ENCODE results near the gene CATSPER1.

CATSPER1 gene

DNA sequence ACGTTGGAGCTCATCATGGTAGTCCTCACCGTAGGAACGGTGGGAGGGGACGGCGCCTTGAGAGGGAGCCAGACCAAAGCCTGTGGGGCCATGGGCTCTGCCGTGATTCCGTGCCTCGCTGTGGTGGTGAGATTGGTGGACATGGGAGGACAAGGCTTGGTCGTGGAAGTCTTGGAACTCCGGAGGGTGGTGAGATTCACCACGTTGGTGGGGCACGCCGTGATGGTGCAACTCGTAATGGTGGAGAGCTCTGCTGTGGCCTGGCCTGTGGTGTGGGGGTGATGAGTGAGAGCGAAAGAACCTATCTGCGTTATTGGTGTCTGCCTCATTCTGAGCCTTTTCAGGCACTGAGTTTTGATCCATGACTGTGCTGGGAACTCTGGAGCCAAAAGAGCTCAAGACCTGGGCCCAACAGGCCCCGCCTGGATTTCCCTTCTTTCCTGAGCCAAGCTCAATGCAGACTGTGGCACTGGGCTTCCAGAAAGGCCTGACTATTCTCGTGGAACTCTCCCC, at the start of gene CATSPER1:
CATSPER1 (minus strand) TSS at position 463 of the 513 bp plus-strand sequence; CDS start at position 363, 100 bp downstream.
- DNase-seq: no peak

- DNase-seq: no peak
Observed at GRCh38 chr11:66075273-66075672, 49.0 kb upstream of the CATSPER1 start.

- no peak for DNase-seq
Observed at GRCh38 chr11:66073669-66074068, 47.4 kb upstream of the CATSPER1 start.

- DNase-seq: no peak
Observed at GRCh38 chr11:66072518-66072917, 46.2 kb upstream of the CATSPER1 start.

DNA sequence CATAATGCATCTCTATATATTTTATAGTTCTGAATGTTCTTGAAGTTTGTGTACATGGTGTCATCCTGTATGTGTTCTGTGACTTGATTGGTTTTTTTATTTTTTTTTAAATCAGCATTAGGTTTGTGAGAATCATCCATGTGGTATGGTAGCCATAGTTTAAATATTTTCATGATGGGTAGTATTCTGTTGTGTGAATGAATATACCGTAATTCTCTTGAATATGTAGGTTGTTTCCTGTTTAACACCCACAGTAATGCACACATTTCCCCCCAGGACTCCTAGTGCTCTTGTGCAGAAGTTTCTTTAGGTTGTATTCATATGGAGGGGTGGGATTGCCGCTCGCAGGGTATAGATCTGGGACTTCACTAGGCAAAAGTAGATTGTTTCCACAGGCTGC, 45.8 kb upstream of the CATSPER1 start:
- DNase-seq: no peak

DNA sequence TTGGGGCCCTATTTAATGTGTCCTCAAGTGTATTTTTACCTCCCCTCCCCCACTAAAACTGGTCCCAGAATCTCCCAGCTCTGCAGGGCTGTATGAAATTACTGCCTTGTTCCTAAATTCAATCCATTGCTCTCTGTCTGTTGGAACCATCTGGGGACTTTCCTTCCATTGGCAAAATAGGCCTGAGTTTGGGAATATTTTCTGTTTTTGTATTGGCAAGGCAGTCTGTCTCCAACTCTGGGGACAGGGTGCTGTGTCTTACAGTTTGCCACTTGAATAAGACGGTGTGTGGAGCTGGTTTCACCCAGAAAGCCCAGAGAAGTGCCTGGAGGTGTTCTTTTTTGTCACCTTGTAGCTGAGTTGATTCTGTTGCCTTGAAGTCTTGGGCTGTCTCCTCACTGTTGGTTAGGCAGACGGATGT, 45.1 kb upstream of the CATSPER1 start:
- DNase-seq: no peak

GRCh38 chr11:66070604-66071380, 44.5 kb upstream of the CATSPER1 start:
- DNase-seq: peak; percentile 10

GRCh38 chr11:66069715-66070603, 43.7 kb upstream of the CATSPER1 start, which contains the start of gene PACS1:
TSS of gene PACS1 (plus strand) at chr11:66070272. CDS start at chr11:66070487, 215 bp downstream.
- peak; percentile 72 for DNase-seq

GRCh38 chr11:66068923-66069714, 42.8 kb upstream of the CATSPER1 start:
- DNase-seq: peak; percentile 50

- DNase-seq: peak; percentile 41
Observed at GRCh38 chr11:66068154-66068821, 42.0 kb upstream of the CATSPER1 start.

DNA sequence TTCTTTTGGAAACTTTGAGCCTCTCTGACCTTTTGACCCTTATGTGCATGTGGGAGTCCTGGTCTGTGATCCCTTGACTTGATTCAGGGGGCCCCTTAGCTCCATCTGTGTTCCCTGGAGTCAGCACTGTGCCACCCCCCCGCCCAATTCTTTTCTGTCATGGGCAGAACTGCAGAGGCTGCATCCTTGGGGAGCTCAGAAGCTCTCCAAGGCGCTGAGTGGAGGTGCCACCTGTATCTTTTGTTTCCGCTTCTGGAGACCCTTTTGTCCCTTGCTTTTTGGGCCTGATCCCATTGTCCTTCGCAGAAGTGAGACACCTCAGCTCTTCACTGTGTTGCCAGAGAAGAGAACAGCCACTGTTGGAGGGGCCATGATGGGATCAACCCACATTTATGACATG, 41.4 kb upstream of the CATSPER1 start:
- no peak for DNase-seq

DNA sequence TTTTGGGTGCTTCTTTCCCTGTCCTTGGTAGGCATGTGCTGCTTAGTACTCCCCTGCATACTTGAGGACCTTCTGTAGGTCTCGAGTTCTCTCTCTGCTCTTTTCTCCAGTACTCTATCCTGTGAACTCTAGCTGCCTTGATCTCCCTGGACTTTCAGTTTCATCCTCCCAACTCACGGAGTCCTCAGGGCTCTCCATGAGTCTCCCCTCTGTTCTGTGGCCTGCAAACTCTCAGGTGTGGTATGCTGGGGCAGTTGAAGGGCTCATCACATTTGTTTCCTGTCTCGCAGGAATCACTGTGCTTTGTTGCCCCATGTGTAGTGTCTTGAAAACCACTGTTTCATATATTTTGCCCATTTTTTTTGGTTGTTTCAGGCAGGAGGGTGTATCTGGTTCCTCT, 40.5 kb upstream of the CATSPER1 start:
- DNase-seq: no peak

DNA sequence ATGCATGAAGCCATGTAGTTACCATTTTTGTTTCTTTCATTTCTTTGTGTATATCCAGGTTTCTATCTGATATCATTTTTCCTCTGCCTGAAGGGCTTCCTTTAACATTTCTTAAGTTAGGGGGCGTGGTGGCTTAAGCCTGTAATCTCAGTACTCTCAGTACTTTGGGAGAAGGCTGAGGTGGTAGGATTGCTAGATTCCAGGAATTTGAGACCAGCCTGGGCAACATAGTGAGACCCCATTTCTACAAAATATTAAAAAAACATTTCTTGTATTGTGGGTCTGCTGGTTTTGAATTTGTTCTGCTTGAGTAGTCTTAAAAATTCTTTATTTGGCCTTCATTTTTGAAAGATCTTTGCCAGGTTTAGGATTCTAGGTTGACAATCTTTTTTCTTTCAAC, 38.3 kb upstream of the CATSPER1 start:
- no peak for DNase-seq

- DNase-seq: no peak
Observed at GRCh38 chr11:66063900-66064299, 37.6 kb upstream of the CATSPER1 start.

- no peak for DNase-seq
Observed at GRCh38 chr11:66062408-66062807, 36.1 kb upstream of the CATSPER1 start.

DNA sequence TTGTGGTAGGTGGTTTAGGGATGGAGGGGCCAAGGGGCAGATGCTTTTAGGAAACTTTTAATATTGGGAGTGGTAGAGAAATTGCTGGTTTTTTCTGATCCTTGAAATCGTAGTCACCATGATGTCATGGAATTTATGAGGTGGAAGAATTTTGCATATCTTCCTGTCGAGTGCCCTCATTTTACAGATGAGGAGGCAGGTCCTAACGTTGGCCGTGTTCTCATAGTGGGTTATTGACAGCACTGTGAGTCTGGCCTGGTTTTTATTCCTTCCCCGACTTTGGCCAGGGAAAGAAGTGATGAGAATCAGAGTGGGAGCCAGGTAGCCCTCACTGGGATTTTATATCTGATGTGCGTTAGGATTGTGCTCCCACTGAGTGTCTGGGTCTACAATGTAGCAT, 35.0 kb upstream of the CATSPER1 start:
- DNase-seq: no peak

DNA sequence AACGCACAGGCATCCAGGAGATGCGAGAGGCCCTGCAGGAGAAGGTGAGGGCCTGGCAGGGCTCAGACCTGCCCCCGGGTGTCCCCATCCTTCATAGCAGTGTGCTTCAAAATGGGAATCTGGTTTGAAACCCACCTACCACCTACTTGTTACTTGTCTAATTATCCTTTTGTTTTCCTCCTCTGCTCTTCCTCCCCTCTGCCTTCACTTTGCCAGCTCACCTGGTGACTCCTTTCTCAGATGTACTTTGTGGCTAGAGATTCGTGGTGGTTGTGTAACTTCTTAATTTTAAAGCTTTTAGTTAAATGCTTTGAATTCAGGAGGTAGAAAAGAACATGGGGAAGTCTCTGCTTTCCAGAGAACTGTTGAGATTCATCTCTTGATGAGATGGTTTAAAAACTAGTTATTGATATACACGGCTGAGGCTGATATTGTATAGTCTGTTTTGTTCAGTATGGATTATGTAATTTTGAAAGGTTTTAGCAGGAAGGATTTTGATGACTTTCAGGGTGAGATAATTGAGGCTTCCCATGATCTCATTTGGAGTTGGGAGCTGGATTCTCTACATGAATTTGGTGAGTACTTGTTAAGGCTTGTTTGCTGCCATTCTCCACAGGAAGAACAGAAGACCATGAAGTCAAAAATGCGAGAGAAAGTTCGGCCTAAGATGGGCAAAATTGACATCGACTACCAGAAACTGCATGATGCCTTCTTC, 33.8 kb upstream of the CATSPER1 start:
- no peak for DNase-seq

- DNase-seq: no peak
Observed at GRCh38 chr11:66056501-66056900, 30.2 kb upstream of the CATSPER1 start.

DNA sequence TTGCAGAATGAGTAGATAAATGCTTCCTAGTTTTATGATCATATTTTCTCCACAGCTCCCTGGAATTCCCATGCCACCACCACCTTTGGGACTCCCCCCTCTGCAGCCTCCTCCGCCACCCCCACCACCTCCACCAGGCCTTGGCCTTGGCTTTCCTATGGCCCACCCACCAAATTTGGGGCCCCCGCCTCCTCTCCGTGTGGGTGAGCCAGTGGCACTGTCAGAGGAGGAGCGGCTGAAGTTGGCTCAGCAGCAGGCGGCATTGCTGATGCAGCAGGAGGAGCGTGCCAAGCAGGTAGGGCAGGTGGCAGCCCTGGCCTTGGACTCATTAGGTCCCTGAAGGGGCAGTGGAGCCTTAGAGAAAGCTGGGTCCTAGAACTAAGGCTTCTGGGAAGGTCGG, 28.7 kb upstream of the CATSPER1 start:
- no peak for DNase-seq

DNA sequence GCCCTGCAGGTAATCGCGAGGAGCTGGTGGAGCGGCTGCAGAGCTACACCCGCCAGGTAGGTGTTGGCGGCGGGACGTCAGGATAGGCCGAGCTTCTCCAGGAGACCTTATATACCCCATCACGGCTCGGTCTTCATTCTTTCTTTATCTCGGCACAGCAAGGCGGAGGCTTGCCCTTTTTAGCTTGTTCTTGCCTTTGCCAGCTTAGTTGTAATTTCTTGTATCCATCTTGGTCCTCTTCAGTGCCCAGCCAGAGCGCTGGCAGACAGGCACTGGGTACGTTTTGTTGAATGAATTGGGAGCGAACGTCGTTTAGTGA, 26.3 kb upstream of the CATSPER1 start:
- no peak for DNase-seq

DNA sequence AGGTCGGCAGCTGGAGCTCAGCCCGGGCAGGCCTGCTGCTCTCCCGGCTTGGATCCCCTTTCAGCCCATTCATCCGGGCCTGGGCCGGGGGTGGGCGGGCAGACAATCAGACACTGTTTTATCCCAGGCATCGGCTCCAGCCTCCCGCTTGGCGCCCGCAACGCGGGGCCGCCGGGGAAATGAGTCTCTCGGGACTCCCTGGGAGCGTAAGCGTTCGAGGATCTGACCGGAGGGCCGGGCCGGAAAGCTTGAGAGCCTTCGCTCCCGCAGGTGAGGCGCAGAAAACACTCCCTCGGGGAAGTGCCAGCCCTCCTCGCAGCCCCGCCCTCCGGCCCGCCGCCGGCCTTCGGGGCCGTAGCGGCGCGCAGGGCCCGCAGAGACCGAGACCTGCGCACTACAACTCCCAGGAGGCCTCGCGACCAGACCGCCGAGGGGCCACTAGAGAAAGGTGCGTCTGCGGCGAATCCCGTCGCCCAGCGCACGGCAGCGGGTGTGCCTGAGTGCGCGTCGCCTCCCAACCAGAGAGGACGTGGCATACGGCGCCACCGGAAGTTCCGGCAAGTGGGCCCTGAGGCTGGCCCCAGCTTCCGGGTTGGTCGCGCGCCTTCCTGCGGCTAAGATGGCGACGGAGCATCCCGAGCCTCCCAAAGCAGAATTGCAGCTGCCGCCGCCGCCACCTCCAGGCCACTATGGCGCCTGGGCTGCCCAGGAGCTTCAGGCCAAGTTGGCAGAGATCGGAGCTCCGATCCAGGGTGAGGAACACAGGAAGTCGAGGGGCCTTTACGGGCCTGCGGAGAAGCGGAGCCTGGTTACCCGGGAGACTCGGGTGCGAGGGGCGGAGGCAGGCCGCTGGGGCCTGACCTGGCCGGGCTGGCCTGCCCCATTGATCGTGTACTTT, 25.7 kb upstream of the CATSPER1 start, which contains the start of gene SF3B2:
SF3B2 (plus strand) TSS at position 599 of the 898 bp plus-strand sequence; CDS start at position 620, 21 bp downstream.
- peak; percentile 95 for DNase-seq
